ENCODE data around the gene PDZD7.
"Not testable (repeated sequence)": the region's sequence is repeated elsewhere in the genome, so short reads cannot be mapped to it uniquely, and the experiment has no call there.

PDZD7 gene

GRCh38 chr10:101040851-101041250, 9.9 kb upstream of the PDZD7 start:
- no peak for DNase-seq (ENCODE audit: low read depth in 2 of 2)

GRCh38 chr10:101040061-101040460, 9.1 kb upstream of the PDZD7 start:
- no peak for DNase-seq (ENCODE audit: low read depth in 2 of 2)

GRCh38 chr10:101038484-101038883, 7.6 kb upstream of the PDZD7 start:
- DNase-seq (ENCODE audit: low read depth in 2 of 2) = no peak

GRCh38 chr10:101036726-101037125, 5.8 kb upstream of the PDZD7 start:
- no peak for DNase-seq (ENCODE audit: low read depth in 2 of 2)

- DNase-seq (ENCODE audit: low read depth in 2 of 2) = no peak
Observed at GRCh38 chr10:101035916-101036702, 5.2 kb upstream of the PDZD7 start.

- DNase-seq (ENCODE audit: low read depth in 2 of 2) = no peak
Observed at GRCh38 chr10:101035314-101035713, 4.4 kb upstream of the PDZD7 start.

- DNase-seq (ENCODE audit: low read depth in 2 of 2) = not testable (repeated sequence)
Observed at GRCh38 chr10:101034404-101034803, 3.5 kb upstream of the PDZD7 start.

GRCh38 chr10:101033276-101033675, 2.3 kb upstream of the PDZD7 start:
- DNase-seq (ENCODE audit: low read depth in 2 of 2) = no peak

- peak; percentile 53 to 55 for DNase-seq (ENCODE audit: low read depth in 2 of 2)
Observed at GRCh38 chr10:101032637-101033224, 1.8 kb upstream of the PDZD7 start.

GRCh38 chr10:101031796-101032636, 1.1 kb upstream of the PDZD7 start:
- DNase-seq (ENCODE audit: low read depth in 2 of 2) = peak; percentile 55 to 72

GRCh38 chr10:101030496-101031127, 317 bp downstream of the PDZD7 start:
- no peak for DNase-seq (ENCODE audit: low read depth in 2 of 2)

GRCh38 chr10:101029520-101030295, 1.2 kb downstream of the PDZD7 start:
- no peak for DNase-seq (ENCODE audit: low read depth in 2 of 2)

GRCh38 chr10:101028446-101029337, 2.2 kb downstream of the PDZD7 start:
- DNase-seq (ENCODE audit: low read depth in 2 of 2) = no peak

- DNase-seq (ENCODE audit: low read depth in 2 of 2) = no peak
Observed at GRCh38 chr10:101027106-101027720, 3.7 kb downstream of the PDZD7 start.

GRCh38 chr10:101022967-101023705, 7.8 kb downstream of the PDZD7 start:
- DNase-seq (ENCODE audit: low read depth in 2 of 2) = no peak

- DNase-seq (ENCODE audit: low read depth in 2 of 2) = no peak
Observed at GRCh38 chr10:101021692-101022251, 9.2 kb downstream of the PDZD7 start.

GRCh38 chr10:101021239-101021638, 9.7 kb downstream of the PDZD7 start:
- no peak for DNase-seq (ENCODE audit: low read depth in 2 of 2)

- no peak for DNase-seq (ENCODE audit: low read depth in 2 of 2)
Observed at GRCh38 chr10:101020427-101021075, 10.4 kb downstream of the PDZD7 start.

GRCh38 chr10:101019440-101019703, 11.6 kb downstream of the PDZD7 start:
- DNase-seq (ENCODE audit: low read depth in 2 of 2) = no peak
